ENCODE data around the gene CD24. TPM values are rescaled to one million over a fixed set of nuclear protein-coding genes. Genes with fewer than 3 reads are reported as not detected.

Gene CD24
- total and polyA plus RNA-seq, 2 of the 8 experiments (the other 6 are each of a cell fraction or from before 2014, with no cell fraction given) = 2,134 to 2,327 TPM

DNA sequence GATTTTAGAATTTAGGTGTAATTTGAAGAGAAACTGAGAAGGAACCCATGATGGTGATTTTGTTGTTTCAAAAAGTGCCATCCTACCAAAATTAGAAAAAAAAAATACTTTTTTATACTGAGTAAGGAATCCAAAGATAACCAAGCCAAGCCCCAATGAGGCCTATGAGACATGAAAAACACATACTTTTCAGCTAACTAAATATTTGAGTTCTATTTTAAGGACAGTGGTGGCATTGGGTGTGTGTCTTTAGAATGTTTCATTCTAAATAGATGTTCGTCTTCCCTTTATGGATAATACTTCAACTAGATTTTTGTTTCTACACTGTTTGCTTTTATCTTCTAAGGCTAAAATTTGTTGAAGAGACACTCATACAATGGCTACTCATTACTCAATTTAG is 9.6 kb downstream of the CD24 start (continued):
- TF ChIP-seq, protein P1, sequence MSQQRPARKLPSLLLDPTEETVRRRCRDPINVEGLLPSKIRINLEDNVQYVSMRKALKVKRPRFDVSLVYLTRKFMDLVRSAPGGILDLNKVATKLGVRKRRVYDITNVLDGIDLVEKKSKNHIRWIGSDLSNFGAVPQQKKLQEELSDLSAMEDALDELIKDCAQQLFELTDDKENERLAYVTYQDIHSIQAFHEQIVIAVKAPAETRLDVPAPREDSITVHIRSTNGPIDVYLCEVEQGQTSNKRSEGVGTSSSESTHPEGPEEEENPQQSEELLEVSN (IDR thresholded peaks at IDR 0.05) = no peak
- no peak for TF ChIP-seq EGR1 (IDR thresholded peaks at IDR 0.05; ENCODE audit: borderline replicate concordance, low read depth, low read length)
- no peak for TF ChIP-seq CHD2 (IDR thresholded peaks at IDR 0.05; ENCODE audit: low read length)
- no peak for TF ChIP-seq JUND (IDR thresholded peaks at IDR 0.05; ENCODE audit: low read length)
- TF ChIP-seq KDM4A (IDR thresholded peaks at IDR 0.05; ENCODE audit: low read depth, low read length, severe bottlenecking) = no peak
- TF ChIP-seq EZH2 (IDR thresholded peaks at IDR 0.05; ENCODE audit: low read depth, low read length, severe bottlenecking) = no peak
- no peak for TF ChIP-seq POLR2A (IDR thresholded peaks at IDR 0.05; ENCODE audit: control extremely low read depth in 1 of 2, low read depth in 2 of 2, low read length in 2 of 2)

Measured in H1 (cell line).